Fibroblast of lung (primary cell): ENCODE data around the gene PGLYRP4. TPM values are rescaled to one million over a fixed set of nuclear protein-coding genes. Genes with fewer than 3 reads are reported as not detected.

Experiments
- DNase-seq, 2 donors: peaks; one replicate each; pipeline versions ENCODE4 v3.0.0 to v3.0.0-alpha.2; 2010; ENCODE audit warnings: low read depth in 2 of 2
- H2AFZ ChIP-seq: 2 replicates; pipeline ENCODE4 v1.5.1; 2012; ENCODE audit warnings: low read length, control low read depth, inconsistent platforms
- H3K27ac ChIP-seq: 2 replicates; pipeline ENCODE4 v1.5.1; 2011; ENCODE audit warnings: low read length, control low read depth; ENCODE audit not compliant: insufficient read depth
- H3K27me3 ChIP-seq: 2 replicates; pipeline ENCODE4 v1.5.1; 2011; ENCODE audit warnings: mild to moderate bottlenecking, low read length; ENCODE audit not compliant: control insufficient read depth, insufficient read depth
- H3K36me3 ChIP-seq: 2 replicates; pipeline ENCODE4 v1.5.1; 2011; ENCODE audit warnings: low read length; ENCODE audit not compliant: control insufficient read depth, insufficient read depth
- H3K4me1 ChIP-seq: 2 replicates; pipeline ENCODE4 v1.5.1; 2011; ENCODE audit warnings: low read length; ENCODE audit not compliant: control insufficient read depth, insufficient read depth; ENCODE audit errors: extremely low read depth
- H3K4me2 ChIP-seq: 2 replicates; pipeline ENCODE4 v1.5.1; 2011; ENCODE audit warnings: low read length, control low read depth; ENCODE audit not compliant: insufficient read depth; ENCODE audit errors: extremely low read depth
- H3K4me3 ChIP-seq, 4 experiments: fragments of 200-600 bp in 1 of 4; sonication (generic) in 1 of 4; replicated peaks in 1 of 4; 2 replicates each; pipeline ENCODE4 v1.5.1; 2011 to 2016; ENCODE audit warnings: low read length in 4 of 4, low read depth in 3 of 4, mild to moderate bottlenecking in 3 of 4, control low read depth in 2 of 4, inconsistent platforms in 1 of 4, mixed read lengths in 1 of 4; ENCODE audit not compliant: insufficient read depth in 1 of 4; ENCODE audit errors: control extremely low read depth in 1 of 4
- H3K79me2 ChIP-seq: 2 replicates; pipeline ENCODE4 v1.5.1; 2012; ENCODE audit warnings: mild to moderate bottlenecking, low read length, inconsistent platforms; ENCODE audit not compliant: control insufficient read depth, insufficient read depth
- H3K9ac ChIP-seq: 2 replicates; pipeline ENCODE4 v1.5.1; 2011; ENCODE audit warnings: mild to moderate bottlenecking, low read length, control low read depth; ENCODE audit not compliant: insufficient read depth
- H3K9me3 ChIP-seq: 2 replicates; pipeline ENCODE4 v1.5.1; 2012; ENCODE audit warnings: low read depth, low read length; ENCODE audit not compliant: control insufficient read depth, insufficient read depth
- H4K20me1 ChIP-seq: 2 replicates; pipeline ENCODE4 v1.5.1; 2011; ENCODE audit warnings: low read length; ENCODE audit not compliant: control insufficient read depth, insufficient read depth; ENCODE audit errors: extremely low read depth
- EZH2 ChIP-seq: IDR thresholded peaks from 2 replicates; pipeline ENCODE4 v1.5.1; 2012; ENCODE audit warnings: low read length, control low read depth, mild to moderate bottlenecking; ENCODE audit errors: missing control alignments
- polyA plus RNA-seq, 2 donors: library from polyadenylated mRNA; depleted of rRNA in 1 of 2; stranded (reverse) in 1 of 2; unstranded in 1 of 2; fragments of >200 nt; gene quantifications; 2 replicates each; pipeline ENCODE4 v1.2.1, GENCODE V29; 2011 to 2012; ENCODE audit warnings: missing spikeins in 1 of 2
- total RNA-seq: library from RNA; depleted of rRNA; stranded (reverse); fragments of >200 nt; gene quantifications from 2 replicates; pipeline ENCODE4 v1.2.1, GENCODE V29; 2014
- TF ChIP-seq, protein P1 (sequence below), 2 donors: IDR thresholded peaks in 1 of 2; conservative IDR thresholded peaks in 1 of 2; 1 replicate in 1 of 2; 2 replicates in 1 of 2; pipeline ENCODE4 v1.5.1; 2011 to 2012; ENCODE audit warnings: low read length in 2 of 2, control low read depth in 1 of 2, inconsistent platforms in 1 of 2, low read depth in 1 of 2, mild to moderate bottlenecking in 1 of 2

Gene PGLYRP4
- total and polyA plus RNA-seq, 2 donors (not counting 1 experiment from before 2014, with no cell fraction given): not detected

DNA sequence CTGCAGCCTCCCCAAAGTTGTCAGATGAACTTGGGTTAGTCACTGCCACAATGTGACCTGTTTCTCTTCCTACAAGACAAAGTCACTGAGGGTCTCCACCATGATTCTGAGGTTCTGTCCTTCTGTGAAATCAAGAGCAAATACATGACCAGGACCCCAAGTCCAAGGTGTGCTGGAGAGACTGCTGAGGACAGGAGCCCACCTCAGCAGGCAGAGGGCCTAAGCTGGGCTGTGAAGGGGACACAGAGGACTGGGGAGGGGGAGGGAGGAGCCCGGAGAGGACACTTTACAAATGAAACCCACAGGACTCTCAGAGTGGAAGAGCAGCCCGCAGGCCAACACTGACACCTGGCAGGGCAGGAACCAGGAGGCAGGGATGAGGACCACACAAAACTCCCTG is 39.2 kb downstream of the PGLYRP4 start:
- Histone ChIP-seq H3K9me3 (no peaks in the 10 kb centered on the region), H2AFZ (no peak overlapping the region), H3K27ac (no peak overlapping the region), H3K27me3 (no peaks in the 10 kb centered on the region), H3K4me1 (no peaks in the 10 kb centered on the region), H3K4me2 (no peak overlapping the region), H3K4me3 (no peak overlapping the region), H3K9ac (no peak overlapping the region), H4K20me1 (no peaks in the 10 kb centered on the region), H3K79me2 (no peaks in the 10 kb centered on the region), H3K36me3 (no peaks in the 10 kb centered on the region)
- no peak for DNase-seq
- TF ChIP-seq, protein P1, sequence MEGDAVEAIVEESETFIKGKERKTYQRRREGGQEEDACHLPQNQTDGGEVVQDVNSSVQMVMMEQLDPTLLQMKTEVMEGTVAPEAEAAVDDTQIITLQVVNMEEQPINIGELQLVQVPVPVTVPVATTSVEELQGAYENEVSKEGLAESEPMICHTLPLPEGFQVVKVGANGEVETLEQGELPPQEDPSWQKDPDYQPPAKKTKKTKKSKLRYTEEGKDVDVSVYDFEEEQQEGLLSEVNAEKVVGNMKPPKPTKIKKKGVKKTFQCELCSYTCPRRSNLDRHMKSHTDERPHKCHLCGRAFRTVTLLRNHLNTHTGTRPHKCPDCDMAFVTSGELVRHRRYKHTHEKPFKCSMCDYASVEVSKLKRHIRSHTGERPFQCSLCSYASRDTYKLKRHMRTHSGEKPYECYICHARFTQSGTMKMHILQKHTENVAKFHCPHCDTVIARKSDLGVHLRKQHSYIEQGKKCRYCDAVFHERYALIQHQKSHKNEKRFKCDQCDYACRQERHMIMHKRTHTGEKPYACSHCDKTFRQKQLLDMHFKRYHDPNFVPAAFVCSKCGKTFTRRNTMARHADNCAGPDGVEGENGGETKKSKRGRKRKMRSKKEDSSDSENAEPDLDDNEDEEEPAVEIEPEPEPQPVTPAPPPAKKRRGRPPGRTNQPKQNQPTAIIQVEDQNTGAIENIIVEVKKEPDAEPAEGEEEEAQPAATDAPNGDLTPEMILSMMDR (conservative IDR thresholded peaks at IDR 0.05 in 1 of 2, IDR thresholded peaks at IDR 0.05 in 1 of 2; ENCODE audit: low read depth in 1 of 2, low read length in 2 of 2): no peak
- TF ChIP-seq EZH2: no peak

DNA sequence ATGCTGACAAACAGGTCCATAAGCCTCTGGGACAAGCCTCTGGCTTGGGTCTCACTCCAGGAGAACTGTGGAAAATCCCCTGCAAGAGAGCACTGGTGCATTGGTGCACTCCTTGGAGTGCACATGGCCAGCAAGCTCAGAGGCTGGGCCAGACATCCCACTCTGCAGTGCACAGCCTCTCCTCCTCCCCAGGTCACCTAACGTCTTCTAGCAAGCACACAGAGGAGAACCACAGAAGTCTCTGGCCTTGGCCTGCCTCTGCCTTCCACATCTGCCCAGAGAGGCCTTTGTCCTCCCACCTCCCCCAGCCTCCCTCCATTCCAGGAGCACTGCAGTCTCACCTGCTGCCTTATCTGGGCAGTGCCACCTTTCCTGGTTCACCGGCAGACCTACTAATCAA is 40.1 kb downstream of the PGLYRP4 start:
- DNase-seq: no peak
- Histone ChIP-seq H3K27me3 (no peaks in the 10 kb centered on the region), H3K4me1 (no peaks in the 10 kb centered on the region), H3K9ac (no peak overlapping the region), H2AFZ (no peak overlapping the region), H3K27ac (no peak overlapping the region), H3K79me2 (no peaks in the 10 kb centered on the region), H3K9me3 (no peaks in the 10 kb centered on the region), H3K36me3 (no peaks in the 10 kb centered on the region), H4K20me1 (no peaks in the 10 kb centered on the region), H3K4me2 (no peak overlapping the region), H3K4me3 (no peak overlapping the region)
- no peak for TF ChIP-seq EZH2
- TF ChIP-seq, protein P1 (conservative IDR thresholded peaks at IDR 0.05 in 1 of 2, IDR thresholded peaks at IDR 0.05 in 1 of 2; ENCODE audit: low read depth in 1 of 2, low read length in 2 of 2): no peak

GRCh38 chr1:153307221-153307600 is 41.4 kb downstream of the PGLYRP4 start:
- no peak for DNase-seq
- Histone ChIP-seq H3K36me3 (no peaks in the 10 kb centered on the region), H3K9me3 (no peaks in the 10 kb centered on the region), H2AFZ (no peak overlapping the region), H3K4me2 (no peak overlapping the region), H3K4me3 (no peak overlapping the region), H3K27me3 (peaks cover 2% of the 10 kb centered on the region), H3K79me2 (no peaks in the 10 kb centered on the region), H3K4me1 (no peaks in the 10 kb centered on the region), H4K20me1 (no peaks in the 10 kb centered on the region), H3K27ac (no peak overlapping the region), H3K9ac (no peak overlapping the region)
- TF ChIP-seq, protein P1 (conservative IDR thresholded peaks at IDR 0.05 in 1 of 2, IDR thresholded peaks at IDR 0.05 in 1 of 2; ENCODE audit: low read depth in 1 of 2, low read length in 2 of 2): no peak
- TF ChIP-seq EZH2: no peak
